Measurements from ENCODE around the gene POLR1H. TPM values are rescaled to one million over a fixed set of nuclear protein-coding genes. Genes with fewer than 3 reads are reported as not detected.
"Not testable (repeated sequence)": the region's sequence is repeated elsewhere in the genome, so short reads cannot be mapped to it uniquely, and the experiment has no call there.

POLR1H gene
- total and polyA plus RNA-seq, 8 donors = 21.3 to 47.8 (median 36.3) TPM

GRCh38 chr6:30020626-30021025 lies 40.4 kb upstream of the POLR1H start:
- Histone ChIP-seq H3K27me3 (no peaks in the 10 kb centered on the region), H3K4me3 (no peak overlapping the region), H3K27ac (no peak overlapping the region), H3K4me1 (no peaks in the 10 kb centered on the region), H3K36me3 (no peaks in the 10 kb centered on the region), H3K9me3 (no peaks in the 10 kb centered on the region)
- ATAC-seq (no peak), DNase-seq (no peak)
- intact Hi-C loops (cut with DNase I) = no loop called here
- no peak for TF ChIP-seq CTCF (IDR thresholded peaks at IDR 0.05)

GRCh38 chr6:30022189-30022588 lies 38.9 kb upstream of the POLR1H start:
- Histone ChIP-seq H3K4me1 (no peaks in the 10 kb centered on the region), H3K27me3 (no peaks in the 10 kb centered on the region), H3K36me3 (no peaks in the 10 kb centered on the region), H3K27ac (no peak overlapping the region), H3K4me3 (no peak overlapping the region), H3K9me3 (no peaks in the 10 kb centered on the region)
- TF ChIP-seq CTCF (IDR thresholded peaks at IDR 0.05) = no peak
- no peak for DNase-seq
- ATAC-seq = no peak
- intact Hi-C loops (cut with DNase I) = no loop called here

GRCh38 chr6:30022712-30023111 lies 38.4 kb upstream of the POLR1H start:
- intact Hi-C loops (cut with DNase I); H3K27me3 ChIP-seq; H3K4me1 ChIP-seq; H3K9me3 ChIP-seq; ATAC-seq; H3K36me3 ChIP-seq; DNase-seq; H3K4me3 ChIP-seq; H3K27ac ChIP-seq: not testable (repeated sequence)

GRCh38 chr6:30025186-30025585 lies 35.9 kb upstream of the POLR1H start:
- DNase-seq (no peak), ATAC-seq (no peak)
- intact Hi-C loops (cut with DNase I) = no loop called here
- no peaks in the 10 kb centered on the region for H3K36me3 ChIP-seq
- no peak for TF ChIP-seq CTCF (IDR thresholded peaks at IDR 0.05)
- no peaks in the 10 kb centered on the region for H3K27me3 ChIP-seq
- H3K9me3 ChIP-seq = no peaks in the 10 kb centered on the region
- H3K27ac ChIP-seq = no peak overlapping the region
- H3K4me1 ChIP-seq = no peaks in the 10 kb centered on the region
- H3K4me3 ChIP-seq = no peak overlapping the region

- intact Hi-C loops (cut with DNase I) = no loop called here
- no peak overlapping the region for H3K27ac ChIP-seq
- TF ChIP-seq CTCF (IDR thresholded peaks at IDR 0.05) = no peak
- H3K4me1 ChIP-seq = no peaks in the 10 kb centered on the region
- no peaks in the 10 kb centered on the region for H3K27me3 ChIP-seq
- no peaks in the 10 kb centered on the region for H3K36me3 ChIP-seq
- DNase-seq = no peak
- no peak overlapping the region for H3K4me3 ChIP-seq
- no peak for ATAC-seq
- no peaks in the 10 kb centered on the region for H3K9me3 ChIP-seq
Measured at GRCh38 chr6:30029588-30029987, 31.5 kb upstream of the POLR1H start.

GRCh38 chr6:30031381-30031780 lies 29.7 kb upstream of the POLR1H start:
- intact Hi-C loops (cut with DNase I) = no loop called here
- ATAC-seq = no peak

GRCh38 chr6:30033440-30033839 lies 27.6 kb upstream of the POLR1H start:
- not testable (repeated sequence) for H3K27ac ChIP-seq, DNase-seq
- ATAC-seq = peak; percentile 72

More at GRCh38 chr6:30031381-30031780, 29.7 kb upstream of the POLR1H start:
- no peak for DNase-seq
- Histone ChIP-seq H3K4me3 (no peak overlapping the region), H3K4me1 (no peaks in the 10 kb centered on the region), H3K27ac (no peak overlapping the region), H3K36me3 (no peaks in the 10 kb centered on the region), H3K27me3 (no peaks in the 10 kb centered on the region), H3K9me3 (no peaks in the 10 kb centered on the region)
- TF ChIP-seq CTCF (IDR thresholded peaks at IDR 0.05) = no peak

More at GRCh38 chr6:30033440-30033839, 27.6 kb upstream of the POLR1H start:
- H3K4me3 ChIP-seq; H3K4me1 ChIP-seq; H3K27me3 ChIP-seq; H3K9me3 ChIP-seq; intact Hi-C loops (cut with DNase I); H3K36me3 ChIP-seq: not testable (repeated sequence)
